Neural cell (in vitro differentiated cells): Measurements from ENCODE around the gene TMLHE. TPM values are rescaled to one million over a fixed set of nuclear protein-coding genes. Genes with fewer than 3 reads are reported as not detected.

ENCODE experiments used
- H2AFZ ChIP-seq: fragments of 200-600, 300-800 bp; sonication (generic), shearing (Covaris generic); 2 replicates; pipeline ENCODE4 v1.6.0; 2014; ENCODE audit warnings: low read depth, mild to moderate bottlenecking, antibody characterized with exemption, low read length, moderate library complexity
- H3F3A ChIP-seq: fragments of 200-600 bp; shearing (Covaris generic); 2 replicates; pipeline ENCODE4 v1.6.1; 2016; ENCODE audit warnings: mild to moderate bottlenecking, moderate library complexity, mixed read lengths, antibody characterized with exemption, low read length; ENCODE audit not compliant: insufficient read depth, poor library complexity, severe bottlenecking
- H3K27ac ChIP-seq: fragments of 200-600, 300-800 bp; sonication (generic), shearing (Covaris generic); 2 replicates; pipeline ENCODE4 v1.5.1; 2014; ENCODE audit warnings: mild to moderate bottlenecking, low read length, moderate library complexity
- H3K27me3 ChIP-seq: fragments of 300-800, 200-600 bp; sonication (generic), shearing (Covaris generic); 2 replicates; pipeline ENCODE4 v1.6.0; 2014; ENCODE audit warnings: mild to moderate bottlenecking, low read depth, low read length, moderate library complexity; ENCODE audit not compliant: insufficient read depth
- H3K36me3 ChIP-seq: fragments of 300-800, 200-600 bp; sonication (generic), shearing (Covaris generic); 2 replicates; pipeline ENCODE4 v1.5.1; 2014; ENCODE audit warnings: mild to moderate bottlenecking, antibody characterized with exemption, low read length, moderate library complexity; ENCODE audit not compliant: insufficient read depth
- H3K4me2 ChIP-seq: fragments of 300-800, 200-600 bp; sonication (generic), shearing (Covaris generic); 2 replicates; pipeline ENCODE4 v1.6.0; 2014; ENCODE audit warnings: mild to moderate bottlenecking, low read length
- H3K4me3 ChIP-seq: fragments of 300-800, 200-600 bp; sonication (generic), shearing (Covaris generic); 2 replicates; pipeline ENCODE4 v1.5.1; 2014; ENCODE audit warnings: mild to moderate bottlenecking, low read length, moderate library complexity
- H3K79me2 ChIP-seq: fragments of 200-600 bp; shearing (Covaris generic); replicated peaks from 2 replicates; pipeline ENCODE4 v1.6.0; 2014; ENCODE audit warnings: mild to moderate bottlenecking, low read length, moderate library complexity; ENCODE audit not compliant: insufficient read depth
- H3K9ac ChIP-seq: fragments of 300-800, 200-600 bp; sonication (generic), shearing (Covaris generic); 2 replicates; pipeline ENCODE4 v1.6.1; 2016; ENCODE audit warnings: mild to moderate bottlenecking, low read length, mixed read lengths
- H3K9me2 ChIP-seq: fragments of 200-600 bp; shearing (Covaris generic); 2 replicates; pipeline ENCODE4 v1.6.1; 2016; ENCODE audit warnings: mild to moderate bottlenecking, low read length, mixed read lengths; ENCODE audit not compliant: insufficient read depth
- H3K9me3 ChIP-seq: fragments of 200-600, 300-800 bp; sonication (generic), shearing (Covaris generic); 2 replicates; pipeline ENCODE4 v1.6.1; 2016; ENCODE audit warnings: mild to moderate bottlenecking, mixed run types, low read length, moderate library complexity, mixed read lengths
- H4K20me1 ChIP-seq: fragments of 200-600 bp; shearing (Covaris generic); 2 replicates; pipeline ENCODE4 v1.6.1; 2016; ENCODE audit warnings: mild to moderate bottlenecking, mixed run types; ENCODE audit not compliant: insufficient read depth
- CTCF ChIP-seq: fragments of 450-650 bp; IDR thresholded peaks from 2 replicates; pipeline ENCODE4 v1.5.1; 2014; ENCODE audit warnings: antibody characterized with exemption, mild to moderate bottlenecking, moderate library complexity; ENCODE audit not compliant: poor library complexity, severe bottlenecking
- EP300 ChIP-seq: fragments of 450-650 bp; conservative IDR thresholded peaks from 2 replicates; pipeline ENCODE4 v1.6.1; 2014; ENCODE audit warnings: antibody characterized with exemption, mild to moderate bottlenecking, moderate library complexity; ENCODE audit not compliant: poor library complexity, severe bottlenecking
- EZH2 ChIP-seq: fragments of 200-600, 300-800 bp; shearing (Covaris generic), sonication (generic); IDR thresholded peaks from 2 replicates; pipeline ENCODE4 v1.6.1; 2014; ENCODE audit warnings: antibody characterized with exemption, low read length, borderline replicate concordance, mild to moderate bottlenecking; ENCODE audit not compliant: insufficient read depth, poor library complexity, severe bottlenecking
- MXI1 ChIP-seq: fragments of 450-650 bp; conservative IDR thresholded peaks from 2 replicates; pipeline ENCODE4 v1.6.1; 2014; ENCODE audit warnings: antibody characterized with exemption, mild to moderate bottlenecking; ENCODE audit not compliant: poor library complexity, severe bottlenecking
- POLR2AphosphoS5 ChIP-seq: IDR thresholded peaks from 2 replicates; pipeline ENCODE4 v1.6.1; 2012
- RAD21 ChIP-seq: fragments of 450-650 bp; conservative IDR thresholded peaks from 2 replicates; pipeline ENCODE4 v1.6.1; 2014; ENCODE audit warnings: antibody characterized with exemption, mild to moderate bottlenecking, moderate library complexity
- REST ChIP-seq: IDR thresholded peaks from 2 replicates; pipeline ENCODE4 v1.6.1; 2012; ENCODE audit warnings: borderline replicate concordance
- SMC3 ChIP-seq: fragments of 450-650 bp; conservative IDR thresholded peaks from 2 replicates; pipeline ENCODE4 v1.6.1; 2014; ENCODE audit warnings: antibody characterized with exemption, mild to moderate bottlenecking, moderate library complexity; ENCODE audit not compliant: poor library complexity
- TAF1 ChIP-seq: IDR thresholded peaks from 2 replicates; pipeline ENCODE4 v1.6.1; 2012; ENCODE audit warnings: low read depth
- polyA plus RNA-seq: library from polyadenylated mRNA; depleted of rRNA; stranded (reverse); fragments of >200 nt; gene quantifications from 2 replicates; pipeline ENCODE4 v1.2.3, GENCODE V29; 2014

Gene TMLHE
- polyA plus RNA-seq, 1 donor from 2014 or later: 3.8 TPM

- H3K9me2 ChIP-seq: no peaks in the 10 kb centered on the region
- H3K27ac ChIP-seq: no peak overlapping the region
- H3K79me2 ChIP-seq: no peaks in the 10 kb centered on the region
- H3K4me3 ChIP-seq: no peak overlapping the region
- no peak overlapping the region for H3K4me2 ChIP-seq
- H4K20me1 ChIP-seq: no peaks in the 10 kb centered on the region
- no peaks in the 10 kb centered on the region for H3F3A ChIP-seq
- no peak overlapping the region for H2AFZ ChIP-seq
- no peaks in the 10 kb centered on the region for H3K27me3 ChIP-seq
- H3K9ac ChIP-seq: no peak overlapping the region
- TF ChIP-seq REST (no peak), MXI1 (no peak), RAD21 (no peak), CTCF (no peak), EZH2 (no peak), SMC3 (no peak), EP300 (no peak), TAF1 (no peak), POLR2AphosphoS5 (no peak)
- H3K36me3 ChIP-seq: no peaks in the 10 kb centered on the region
- H3K9me3 ChIP-seq: no peaks in the 10 kb centered on the region
Observed at GRCh38 chrX:155615938-155616337, 3.2 kb upstream of the TMLHE start.

GRCh38 chrX:155613927-155614559, 1.3 kb upstream of the TMLHE start:
- no peak overlapping the region for H3K4me3 ChIP-seq
- no peak overlapping the region for H3K9ac ChIP-seq
- TF ChIP-seq EP300 (no peak), TAF1 (no peak), CTCF (no peak)
- H3K27me3 ChIP-seq: no peaks in the 10 kb centered on the region
- no peak overlapping the region for H3K27ac ChIP-seq
- H3K36me3 ChIP-seq: no peaks in the 10 kb centered on the region
- no peak overlapping the region for H3K4me2 ChIP-seq
- no peak overlapping the region for H2AFZ ChIP-seq
- H3K9me2 ChIP-seq: no peaks in the 10 kb centered on the region
- no peaks in the 10 kb centered on the region for H4K20me1 ChIP-seq
- peaks cover 5% of the 10 kb centered on the region for H3K79me2 ChIP-seq
- no peaks in the 10 kb centered on the region for H3K9me3 ChIP-seq
- no peaks in the 10 kb centered on the region for H3F3A ChIP-seq
